ENCODE results near the gene MYD88. TPM values are rescaled to one million over a fixed set of nuclear protein-coding genes. Genes with fewer than 3 reads are reported as not detected.
"Not testable (repeated sequence)": the region's sequence is repeated elsewhere in the genome, so short reads cannot be mapped to it uniquely, and the experiment has no call there.

MYD88 gene
- polyA plus RNA-seq, 1 experiment = 32.4 TPM

GRCh38 chr3:38157117-38157516 lies 18.7 kb downstream of the MYD88 start:
- TF ChIP-seq CTCF (IDR thresholded peaks at IDR 0.05; ENCODE audit: low read depth, low read length) = no peak
- Histone ChIP-seq H3K27me3 (ENCODE audit: control insufficient read depth, insufficient read depth, low read length) (no peaks in the 10 kb centered on the region), H3K4me3 (ENCODE audit: low read depth, low read length) (no peak overlapping the region), H3K9me3 (ENCODE audit: control insufficient read depth, insufficient read depth, low read length) (no peaks in the 10 kb centered on the region), H3K27ac (ENCODE audit: low read depth, low read length) (no peak overlapping the region)
- CTCF ChIA-PET = no interaction called here
- POLR2A ChIA-PET = no interaction called here
- DNase-seq (ENCODE audit: low read depth, low spot score) = no peak

GRCh38 chr3:38157595-38157994 lies 19.1 kb downstream of the MYD88 start:
- Histone ChIP-seq H3K9me3 (ENCODE audit: control insufficient read depth, insufficient read depth, low read length) (no peaks in the 10 kb centered on the region), H3K27ac (ENCODE audit: low read depth, low read length) (no peak overlapping the region), H3K4me3 (ENCODE audit: low read depth, low read length) (no peak overlapping the region), H3K27me3 (ENCODE audit: control insufficient read depth, insufficient read depth, low read length) (no peaks in the 10 kb centered on the region)
- ChIA-PET POLR2A (no interaction called here), CTCF (no interaction called here)
- no peak for DNase-seq (ENCODE audit: low read depth, low spot score)
- no peak for TF ChIP-seq CTCF (IDR thresholded peaks at IDR 0.05; ENCODE audit: low read depth, low read length)

- Histone ChIP-seq H3K9me3 (ENCODE audit: control insufficient read depth, insufficient read depth, low read length) (no peaks in the 10 kb centered on the region), H3K27me3 (ENCODE audit: control insufficient read depth, insufficient read depth, low read length) (no peaks in the 10 kb centered on the region), H3K27ac (ENCODE audit: low read depth, low read length) (no peak overlapping the region), H3K4me3 (ENCODE audit: low read depth, low read length) (no peak overlapping the region)
- DNase-seq (ENCODE audit: low read depth, low spot score) = no peak
- no peak for TF ChIP-seq CTCF (IDR thresholded peaks at IDR 0.05; ENCODE audit: low read depth, low read length)
- CTCF ChIA-PET = no interaction called here
- POLR2A ChIA-PET = no interaction called here
Measured at GRCh38 chr3:38158472-38158871, 20.0 kb downstream of the MYD88 start.

- H3K27ac ChIP-seq (ENCODE audit: low read depth, low read length); CTCF ChIA-PET: not testable (repeated sequence)
Measured at GRCh38 chr3:38160704-38161103, 22.2 kb downstream of the MYD88 start.

GRCh38 chr3:38163117-38163840 lies 24.8 kb downstream of the MYD88 start:
- Histone ChIP-seq H3K27me3 (ENCODE audit: control insufficient read depth, insufficient read depth, low read length) (no peaks in the 10 kb centered on the region), H3K9me3 (ENCODE audit: control insufficient read depth, insufficient read depth, low read length) (no peaks in the 10 kb centered on the region; the same call in 1 of the 2 replicates)
- POLR2A ChIA-PET = no interaction called here

More at GRCh38 chr3:38160704-38161103, 22.2 kb downstream of the MYD88 start:
- H3K27me3 ChIP-seq (ENCODE audit: control insufficient read depth, insufficient read depth, low read length); H3K4me3 ChIP-seq (ENCODE audit: low read depth, low read length); H3K9me3 ChIP-seq (ENCODE audit: control insufficient read depth, insufficient read depth, low read length); DNase-seq (ENCODE audit: low read depth, low spot score); POLR2A ChIA-PET: not testable (repeated sequence)

More at GRCh38 chr3:38163117-38163840, 24.8 kb downstream of the MYD88 start:
- DNase-seq (ENCODE audit: low read depth, low spot score) = no peak
- Histone ChIP-seq H3K27ac (ENCODE audit: low read depth, low read length) (no peak overlapping the region), H3K4me3 (ENCODE audit: low read depth, low read length) (no peak overlapping the region)
- CTCF ChIA-PET = interaction anchor here (0.7 to 1.6 kb wide), 2 partner anchors 10 to 183 kb away, joined by 4 to 6 read pairs; partner anchors contain the start of gene XYLB
- TF ChIP-seq CTCF (IDR thresholded peaks at IDR 0.05; ENCODE audit: low read depth, low read length) = no peak; the same call in 1 of the 2 replicates

Data from AG04450 (cell line).